Measurements from ENCODE around the gene SBK1. TPM values are rescaled to one million over a fixed set of nuclear protein-coding genes. Genes with fewer than 3 reads are reported as not detected.

SBK1 gene
- total and polyA plus RNA-seq, 10 of the 15 experiments (the other 5 are each of a cell fraction or from before 2014, with no cell fraction given) = 0.04 to 0.26 (median 0.06) TPM; not detected in 4

DNA sequence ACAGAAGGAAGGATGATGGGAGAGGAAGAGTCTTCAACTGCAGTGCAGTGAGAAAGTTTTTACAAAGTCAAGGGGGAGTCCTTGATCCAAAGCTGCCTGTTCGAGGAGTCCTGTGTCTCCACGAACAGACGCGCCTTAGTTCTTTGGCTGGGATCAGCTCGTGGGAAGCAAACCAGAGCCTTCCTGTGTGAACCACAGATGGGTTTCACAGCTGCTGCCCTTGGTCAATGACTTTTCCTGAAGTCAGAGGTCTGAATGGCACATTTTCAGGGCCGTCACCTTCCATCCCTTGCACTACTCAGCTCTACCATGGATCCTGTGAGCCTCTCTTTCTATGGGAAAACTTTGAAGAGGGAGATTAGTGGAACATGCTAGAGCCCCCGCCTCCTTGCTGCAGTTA is 4.2 kb upstream of the SBK1 start:
- peaks cover 4% of the 10 kb centered on the region; the same call in 1 of the 2 replicates for H3K4me1 ChIP-seq (ENCODE audit: control insufficient read depth, insufficient read depth, low read length)
- no peaks in the 10 kb centered on the region for H3K79me2 ChIP-seq (ENCODE audit: control insufficient read depth, insufficient read depth, low read length)
- H3K4me3 ChIP-seq = no peak overlapping the region
- ChIA-PET SMC1A (ENCODE audit: uncharacterized antibody, unreplicated experiment) (interaction anchor here (1.1 kb wide), 1 partner anchor 26 kb away, joined by 3 read pairs; no protein-coding TSS in a partner anchor), POLR2A (no interaction called here), RAD21 (ENCODE audit: unreplicated experiment) (no interaction called here), CTCF (interaction anchor here (1.2 kb wide), 1 partner anchor 10 kb away, joined by 5 read pairs; no protein-coding TSS in a partner anchor)
- TF ChIP-seq RCOR1 (conservative IDR thresholded peaks at IDR 0.05; ENCODE audit: low read depth, low read length) = no peak
- no peak for TF ChIP-seq BMI1 (IDR thresholded peaks at IDR 0.05; ENCODE audit: borderline replicate concordance)
- no peak overlapping the region for H3K4me2 ChIP-seq (ENCODE audit: control insufficient read depth, insufficient read depth)
- DNase-seq (ENCODE audit: low read depth, low spot score) (no peak), ATAC-seq (no peak), FAIRE-seq (no peak)
- no peaks in the 10 kb centered on the region for H3K9me3 ChIP-seq (replicated peaks; ENCODE audit: control insufficient read depth, insufficient read depth, low read length)
- H3K36me3 ChIP-seq (ENCODE audit: control insufficient read depth in 2 of 2, insufficient read depth in 2 of 2, low read length in 1 of 2) = no peaks in the 10 kb centered on the region
- BruUV-seq (replicated peaks) = no TSS peak
- no peak overlapping the region for H3K9ac ChIP-seq (ENCODE audit: control insufficient read depth, insufficient read depth, low read length)
- in situ Hi-C loops (cut with MboI) (no loop called here), intact Hi-C loops (cut with micrococcal nuclease; ENCODE audit: unreplicated experiment) (no loop called here)
- WGBS (ENCODE audit: insufficient coverage, insufficient replicate concordance, low lambda C conversion rate, missing lambda C conversion rate) = 58% methylated on average over 7 of the region's 7 CpGs
- no peak overlapping the region for H2AFZ ChIP-seq (ENCODE audit: control insufficient read depth, low read depth, low read length)
- H3K27me3 ChIP-seq (replicated peaks in 1 of 2; ENCODE audit: control insufficient read depth in 2 of 2, insufficient read depth in 2 of 2, low read length in 1 of 2) = peaks cover 0 to 4% of the 10 kb centered on the region in 2 experiments; a peak in 2 of 4 replicates
- no peaks in the 10 kb centered on the region for H4K20me1 ChIP-seq (ENCODE audit: control insufficient read depth, insufficient read depth)
- H3K27ac ChIP-seq (ENCODE audit: control insufficient read depth, insufficient read depth) = no peak overlapping the region

DNA sequence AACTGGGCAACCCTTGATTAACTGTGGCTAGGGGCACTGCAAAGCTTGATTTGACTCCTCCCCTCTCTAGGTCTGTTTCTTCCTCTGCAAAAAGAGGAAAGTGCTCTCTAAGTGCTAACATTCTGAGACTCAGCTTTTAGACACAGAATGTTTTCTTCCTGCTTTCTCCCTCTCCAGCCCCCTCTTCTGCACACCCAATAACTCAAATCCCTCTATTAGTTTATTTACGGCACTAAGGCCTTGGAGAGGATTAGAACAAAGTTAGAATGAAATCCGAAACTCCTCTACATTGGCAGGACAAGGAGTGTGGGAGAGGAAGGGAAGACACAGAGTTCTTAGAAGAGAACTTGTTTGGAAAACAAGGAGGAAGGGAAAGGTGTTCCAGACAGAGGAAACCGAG is 3.3 kb upstream of the SBK1 start:
- H4K20me1 ChIP-seq (ENCODE audit: control insufficient read depth, insufficient read depth) = no peaks in the 10 kb centered on the region
- H3K4me2 ChIP-seq (ENCODE audit: control insufficient read depth, insufficient read depth) = no peak overlapping the region
- ChIA-PET RAD21 (ENCODE audit: unreplicated experiment) (no interaction called here), SMC1A (ENCODE audit: uncharacterized antibody, unreplicated experiment) (no interaction called here), CTCF (no interaction called here), POLR2A (no interaction called here)
- no peak overlapping the region for H3K27ac ChIP-seq (ENCODE audit: control insufficient read depth, insufficient read depth)
- peaks cover 0 to 7% of the 10 kb centered on the region in 2 experiments; a peak in 2 of 4 replicates for H3K27me3 ChIP-seq (replicated peaks in 1 of 2; ENCODE audit: control insufficient read depth in 2 of 2, insufficient read depth in 2 of 2, low read length in 1 of 2)
- FAIRE-seq (no peak), ATAC-seq (no peak), DNase-seq (ENCODE audit: low read depth, low spot score) (no peak)
- no peaks in the 10 kb centered on the region for H3K36me3 ChIP-seq (ENCODE audit: control insufficient read depth in 2 of 2, insufficient read depth in 2 of 2, low read length in 1 of 2)
- in situ Hi-C loops (cut with MboI) (no loop called here), intact Hi-C loops (cut with micrococcal nuclease; ENCODE audit: unreplicated experiment) (no loop called here)
- no peak overlapping the region for H3K4me3 ChIP-seq
- whole genome bisulfite sequencing (ENCODE audit: insufficient coverage, insufficient replicate concordance, low lambda C conversion rate, missing lambda C conversion rate) = 50% methylated on average over 3 of the region's 3 CpGs
- no peak overlapping the region for H2AFZ ChIP-seq (ENCODE audit: control insufficient read depth, low read depth, low read length)
- no peak overlapping the region for H3K9ac ChIP-seq (ENCODE audit: control insufficient read depth, insufficient read depth, low read length)
- peaks cover 4% of the 10 kb centered on the region; the same call in 1 of the 2 replicates for H3K4me1 ChIP-seq (ENCODE audit: control insufficient read depth, insufficient read depth, low read length)
- H3K9me3 ChIP-seq (replicated peaks; ENCODE audit: control insufficient read depth, insufficient read depth, low read length) = no peaks in the 10 kb centered on the region
- no TSS peak for BruUV-seq (replicated peaks)
- no peaks in the 10 kb centered on the region for H3K79me2 ChIP-seq (ENCODE audit: control insufficient read depth, insufficient read depth, low read length)
- no peak for TF ChIP-seq E2F8 (IDR thresholded peaks at IDR 0.05; ENCODE audit: low read depth, partially characterized antibody)
- TF ChIP-seq, protein P1, sequence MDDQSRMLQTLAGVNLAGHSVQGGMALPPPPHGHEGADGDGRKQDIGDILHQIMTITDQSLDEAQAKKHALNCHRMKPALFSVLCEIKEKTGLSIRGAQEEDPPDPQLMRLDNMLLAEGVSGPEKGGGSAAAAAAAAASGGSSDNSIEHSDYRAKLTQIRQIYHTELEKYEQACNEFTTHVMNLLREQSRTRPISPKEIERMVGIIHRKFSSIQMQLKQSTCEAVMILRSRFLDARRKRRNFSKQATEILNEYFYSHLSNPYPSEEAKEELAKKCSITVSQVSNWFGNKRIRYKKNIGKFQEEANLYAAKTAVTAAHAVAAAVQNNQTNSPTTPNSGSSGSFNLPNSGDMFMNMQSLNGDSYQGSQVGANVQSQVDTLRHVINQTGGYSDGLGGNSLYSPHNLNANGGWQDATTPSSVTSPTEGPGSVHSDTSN (IDR thresholded peaks at IDR 0.05; ENCODE audit: insufficient replicate concordance, low read depth, low read length) = no peak
- TF ChIP-seq JUND (IDR thresholded peaks at IDR 0.05; ENCODE audit: low read depth, low read length) = no peak
- no peak for TF ChIP-seq MTA3 (IDR thresholded peaks at IDR 0.05; ENCODE audit: borderline replicate concordance, low read length)
- TF ChIP-seq CEBPB (IDR thresholded peaks at IDR 0.05; ENCODE audit: borderline replicate concordance in 1 of 2, low read depth in 2 of 2, low read length in 2 of 2) = no peak
- TF ChIP-seq TCF7 (IDR thresholded peaks at IDR 0.05; ENCODE audit: borderline replicate concordance) = no peak
- no peak for TF ChIP-seq NRF1 (conservative IDR thresholded peaks at IDR 0.05; ENCODE audit: low read depth, low read length)
- no peak for TF ChIP-seq ZNF384 (IDR thresholded peaks at IDR 0.05; ENCODE audit: borderline replicate concordance, low read depth, low read length)
- no peak for TF ChIP-seq NFXL1 (IDR thresholded peaks at IDR 0.05; ENCODE audit: borderline replicate concordance)
- TF ChIP-seq WRNIP1 (IDR thresholded peaks at IDR 0.05; ENCODE audit: borderline replicate concordance, low read depth, low read length) = no peak

All from GM12878 (cell line).